Measurements from ENCODE around the gene SIGLEC7. TPM values are rescaled to one million over a fixed set of nuclear protein-coding genes. Genes with fewer than 3 reads are reported as not detected.
A peak's percentile ranks its signal among the peaks of the same experiment; 100 is the strongest.

The SIGLEC7 gene
- total RNA-seq, 2 experiments from 2014 or later, result not detected

DNA sequence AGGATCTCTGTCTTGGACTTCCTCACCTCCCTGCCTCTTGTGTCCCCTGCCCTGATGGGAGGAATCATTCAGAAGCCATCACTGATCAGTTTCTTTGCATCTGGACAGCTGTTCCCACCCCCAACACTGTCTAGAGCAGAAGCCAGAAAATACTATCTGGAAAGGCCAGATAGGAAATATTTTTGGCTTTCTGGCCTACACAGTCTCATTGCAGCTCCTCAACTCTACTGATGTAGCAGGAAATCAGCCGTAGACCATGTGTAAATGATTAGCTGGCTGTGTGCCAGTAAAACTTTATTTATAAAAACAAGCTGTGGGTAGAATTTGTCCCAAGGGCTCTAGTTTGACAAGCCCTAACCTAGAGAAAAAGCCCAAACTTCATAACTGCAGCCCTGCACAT lies 5.6 kb downstream of the SIGLEC7 start:
- Mint-ChIP-seq H3K36me3 (no peaks in the 10 kb centered on the region), H3K27me3 (peaks cover 39% of the 10 kb centered on the region), H3K27ac (no peak overlapping the region), H3K9me3 (ENCODE audit: low read depth) (no peaks in the 10 kb centered on the region), H3K4me1 (no peaks in the 10 kb centered on the region), H3K4me3 (no peak overlapping the region)
- DNase-seq (peak; percentile 5), ATAC-seq (no peak)
- CTCF ChIA-PET, result interaction anchor here (4.4 kb wide), 1 partner anchor 10 kb away, joined by 21 read pairs; no protein-coding TSS in a partner anchor

DNA sequence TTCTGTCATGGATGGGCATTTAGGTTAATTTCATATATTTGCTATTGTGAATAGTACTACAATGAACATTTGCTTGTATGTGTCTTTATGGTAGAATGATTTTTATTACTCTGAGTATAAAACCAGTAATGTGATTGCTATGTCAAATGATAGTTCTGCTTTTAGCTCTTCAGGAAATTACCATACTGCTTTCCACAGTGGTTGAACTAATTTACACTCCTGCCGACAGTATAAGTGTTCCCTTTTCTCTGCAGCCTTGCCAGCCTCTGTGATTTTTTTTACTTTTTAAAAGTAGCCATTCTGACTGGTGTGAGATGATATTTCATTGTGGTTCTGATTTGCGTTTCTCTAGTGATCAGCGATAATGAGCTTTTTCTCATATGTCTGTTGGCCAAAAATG lies 6.5 kb downstream of the SIGLEC7 start:
- no peak overlapping the region for H3K4me3 Mint-ChIP-seq
- no peaks in the 10 kb centered on the region for H3K36me3 Mint-ChIP-seq
- H3K27ac Mint-ChIP-seq, result no peak overlapping the region
- no peak for DNase-seq
- no peaks in the 10 kb centered on the region for H3K4me1 Mint-ChIP-seq
- CTCF ChIA-PET, result interaction anchor here (1.2 to 2.3 kb wide), 3 partner anchors 10 to 111 kb away, joined by 4 to 8 read pairs (median 7); no protein-coding TSS in a partner anchor
- no peaks in the 10 kb centered on the region for H3K9me3 Mint-ChIP-seq (ENCODE audit: low read depth)
- no peak for ATAC-seq
- peaks cover 48% of the 10 kb centered on the region for H3K27me3 Mint-ChIP-seq

DNA sequence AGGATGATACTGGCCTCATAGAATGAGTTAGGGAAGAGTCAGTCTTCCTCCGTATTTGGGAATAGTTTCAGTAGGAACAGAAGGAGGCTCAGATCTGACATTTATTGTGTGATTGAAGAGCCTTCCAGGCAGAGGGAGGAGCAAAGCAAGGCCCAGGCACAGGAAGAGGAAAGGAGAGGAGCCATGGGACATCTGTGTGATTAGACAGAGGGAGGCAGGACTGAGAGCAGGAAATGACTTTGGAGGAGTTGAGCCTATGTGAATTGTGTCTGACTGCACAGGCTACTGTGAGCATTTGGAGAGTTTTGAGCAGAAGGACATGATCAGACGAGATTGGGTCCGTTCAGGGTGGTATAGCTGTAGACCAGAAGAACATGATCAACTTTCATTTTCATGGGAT lies 8.5 kb downstream of the SIGLEC7 start:
- ATAC-seq (no peak), DNase-seq (peak; percentile 11)
- no peaks in the 10 kb centered on the region for H3K36me3 Mint-ChIP-seq
- H3K27ac Mint-ChIP-seq, result no peak overlapping the region
- H3K9me3 Mint-ChIP-seq (ENCODE audit: low read depth), result no peaks in the 10 kb centered on the region
- no peaks in the 10 kb centered on the region for H3K4me1 Mint-ChIP-seq
- peaks cover 57% of the 10 kb centered on the region for H3K27me3 Mint-ChIP-seq
- CTCF ChIA-PET, result interaction anchor here (2.3 kb wide), 2 partner anchors 8 to 109 kb away, joined by 7 to 8 read pairs; no protein-coding TSS in a partner anchor
- no peak overlapping the region for H3K4me3 Mint-ChIP-seq

DNA sequence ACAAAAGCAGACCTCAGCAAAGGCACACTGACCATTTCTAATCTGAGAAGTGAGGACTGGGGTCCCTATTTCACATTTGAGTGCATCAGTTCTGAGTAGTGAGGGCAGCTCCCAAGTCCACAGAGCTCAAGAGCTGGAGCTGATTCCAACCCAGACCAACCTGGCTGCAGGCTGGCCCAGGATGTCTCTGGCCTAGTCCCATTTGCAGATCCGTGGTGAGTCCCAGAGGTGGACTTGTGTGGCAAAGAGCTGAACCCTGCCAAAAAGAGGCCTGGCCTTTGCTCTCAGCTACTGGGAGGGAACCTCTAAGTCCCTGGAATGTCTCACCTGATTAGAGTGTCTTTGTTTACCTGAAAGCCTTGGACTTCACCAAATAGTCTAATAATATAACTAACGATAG lies 14.6 kb downstream of the SIGLEC7 start:
- H3K4me1 Mint-ChIP-seq, result peaks cover 29% of the 10 kb centered on the region
- H3K4me3 Mint-ChIP-seq, result no peak overlapping the region
- CTCF ChIA-PET, result interaction anchor here (0.9 to 9.9 kb wide), 13 partner anchors 11 to 500 kb away, joined by 3 to 204 read pairs (median 5); partner anchors contain the start of gene SIGLECL1
- H3K27me3 Mint-ChIP-seq, result peaks cover 55% of the 10 kb centered on the region
- H3K36me3 Mint-ChIP-seq, result no peaks in the 10 kb centered on the region
- ATAC-seq (no peak), DNase-seq (peak; percentile 25)
- no peaks in the 10 kb centered on the region for H3K9me3 Mint-ChIP-seq (ENCODE audit: low read depth)
- H3K27ac Mint-ChIP-seq, result no peak overlapping the region

DNA sequence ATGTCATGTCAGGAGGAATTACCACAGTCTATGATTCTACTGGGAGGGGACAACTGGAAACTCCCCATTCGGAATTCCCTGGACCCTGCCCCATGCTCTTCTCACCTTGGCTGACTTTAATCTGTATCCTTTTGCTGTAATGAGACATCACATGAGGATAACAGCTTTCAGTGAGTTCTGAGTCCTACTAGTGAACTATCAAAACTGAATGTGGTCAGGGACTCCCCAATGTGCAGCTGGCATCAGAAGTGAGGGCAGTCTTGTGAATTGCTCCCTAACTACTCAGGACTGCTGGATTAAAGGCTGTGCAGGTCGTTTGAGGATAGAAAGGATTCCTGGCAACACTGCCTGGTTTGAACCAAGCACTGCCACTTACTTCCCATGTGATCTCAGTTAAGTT lies 15.2 kb downstream of the SIGLEC7 start:
- H3K9me3 Mint-ChIP-seq (ENCODE audit: low read depth), result no peaks in the 10 kb centered on the region
- H3K27ac Mint-ChIP-seq, result no peak overlapping the region
- peaks cover 30% of the 10 kb centered on the region for H3K4me1 Mint-ChIP-seq

DNA sequence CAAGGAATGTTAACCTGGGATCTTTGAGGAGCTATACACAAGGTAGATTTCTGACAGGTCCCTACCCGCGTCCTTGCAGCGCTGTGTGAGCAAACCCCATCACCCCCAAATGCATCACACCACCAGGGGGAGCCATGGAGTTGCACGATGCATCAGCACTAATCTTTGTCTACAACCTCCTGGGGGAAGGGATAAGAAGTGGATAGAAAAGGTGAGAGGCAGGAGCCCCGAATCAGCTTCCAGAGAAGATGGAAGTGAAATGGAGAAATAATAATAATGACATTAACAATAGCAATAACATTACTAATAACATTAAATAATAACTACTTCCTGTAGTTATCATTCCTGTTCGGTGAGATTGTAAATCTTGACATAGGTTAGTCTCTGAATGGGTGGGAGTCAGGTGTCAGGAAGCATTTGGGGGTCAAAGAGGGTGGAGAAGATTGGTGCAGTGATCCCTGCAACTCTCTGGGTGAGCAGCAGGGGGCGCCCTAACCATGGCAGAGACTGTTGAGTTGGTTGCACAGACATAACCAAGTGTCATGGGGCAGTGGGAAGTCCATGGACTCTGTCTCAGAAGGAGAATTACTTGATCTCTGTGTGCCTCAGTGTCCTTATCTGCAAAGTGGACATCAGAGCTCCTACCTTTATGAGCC lies 16.5 kb downstream of the SIGLEC7 start:
- ATAC-seq (peak; percentile 87), DNase-seq (peak; percentile 89)
- Mint-ChIP-seq H3K27ac (peak overlapping the region; percentile 53), H3K27me3 (peaks cover 48% of the 10 kb centered on the region), H3K4me1 (peaks cover 40% of the 10 kb centered on the region), H3K9me3 (ENCODE audit: low read depth) (no peaks in the 10 kb centered on the region), H3K36me3 (no peaks in the 10 kb centered on the region), H3K4me3 (no peak overlapping the region)
- CTCF ChIA-PET, result interaction anchor here (0.5 to 9.9 kb wide), 31 partner anchors 9 to 316 kb away, joined by 3 to 204 read pairs (median 5); partner anchors contain the start of genes CTU1 and SIGLECL1

More for the DNA sequence above, 15.2 kb downstream of the SIGLEC7 start:
- no peaks in the 10 kb centered on the region for H3K36me3 Mint-ChIP-seq
- ATAC-seq, result no peak
- H3K27me3 Mint-ChIP-seq, result peaks cover 57% of the 10 kb centered on the region
- CTCF ChIA-PET, result interaction anchor here (0.9 to 9.9 kb wide), 11 partner anchors 11 to 182 kb away, joined by 3 to 204 read pairs (median 11); partner anchors contain the start of gene SIGLECL1
- peak; percentile 31 for DNase-seq
- no peak overlapping the region for H3K4me3 Mint-ChIP-seq

DNA sequence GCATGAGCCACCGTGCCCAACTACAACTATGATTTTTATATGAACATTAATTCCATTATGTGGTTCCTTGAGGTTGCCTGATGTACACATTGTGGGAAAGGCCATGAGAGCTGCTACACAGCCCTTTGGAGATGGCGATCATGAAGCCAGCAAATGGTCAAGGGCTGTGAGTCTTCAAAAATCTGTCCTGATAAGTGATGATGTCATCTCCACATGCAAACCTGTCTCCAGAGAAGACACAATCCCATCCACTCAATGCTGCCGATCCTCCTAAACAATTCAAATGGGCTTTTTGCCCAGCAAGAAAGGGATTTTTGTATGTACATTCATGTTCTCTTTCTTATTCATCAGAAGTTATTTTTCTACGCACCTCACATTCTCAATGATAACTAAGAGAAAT lies 17.6 kb downstream of the SIGLEC7 start:
- peaks cover 50% of the 10 kb centered on the region for H3K4me1 Mint-ChIP-seq
- no peak overlapping the region for H3K27ac Mint-ChIP-seq
- H3K36me3 Mint-ChIP-seq, result no peaks in the 10 kb centered on the region
- no peaks in the 10 kb centered on the region for H3K9me3 Mint-ChIP-seq (ENCODE audit: low read depth)
- H3K27me3 Mint-ChIP-seq, result peaks cover 48% of the 10 kb centered on the region
- DNase-seq (no peak), ATAC-seq (no peak)
- H3K4me3 Mint-ChIP-seq, result no peak overlapping the region
- CTCF ChIA-PET, result interaction anchor here (1.7 to 9.9 kb wide), 10 partner anchors 10 to 235 kb away, joined by 4 to 204 read pairs (median 13); no protein-coding TSS in a partner anchor

DNA sequence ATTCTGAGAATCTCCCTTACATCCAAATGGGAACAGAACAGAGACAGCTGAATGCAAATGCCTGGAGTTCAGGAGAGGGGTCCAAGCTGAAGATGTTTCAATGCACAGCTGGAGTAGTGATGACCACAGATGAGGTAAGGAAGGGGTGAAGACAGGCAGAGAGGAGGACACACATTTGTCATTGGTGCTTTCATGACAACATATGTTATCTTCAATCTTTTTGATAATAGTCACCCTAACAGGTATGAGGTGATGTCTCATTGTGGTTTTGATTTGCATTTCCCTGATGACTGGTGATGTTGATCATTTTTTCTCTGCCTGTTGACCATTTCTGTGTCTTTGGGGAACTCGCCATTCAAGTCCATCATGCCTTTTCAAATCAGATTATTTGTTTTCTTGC lies 19.2 kb downstream of the SIGLEC7 start:
- no peak for DNase-seq
- CTCF ChIA-PET, result interaction anchor here (1.2 to 9.9 kb wide), 3 partner anchors 9 to 98 kb away, joined by 4 to 204 read pairs (median 4); no protein-coding TSS in a partner anchor
- peaks cover 55% of the 10 kb centered on the region for H3K4me1 Mint-ChIP-seq
- H3K27me3 Mint-ChIP-seq, result peaks cover 46% of the 10 kb centered on the region
- H3K4me3 Mint-ChIP-seq, result no peak overlapping the region
- no peaks in the 10 kb centered on the region for H3K9me3 Mint-ChIP-seq (ENCODE audit: low read depth)
- H3K27ac Mint-ChIP-seq, result no peak overlapping the region
- H3K36me3 Mint-ChIP-seq, result no peaks in the 10 kb centered on the region
- ATAC-seq, result no peak

DNA sequence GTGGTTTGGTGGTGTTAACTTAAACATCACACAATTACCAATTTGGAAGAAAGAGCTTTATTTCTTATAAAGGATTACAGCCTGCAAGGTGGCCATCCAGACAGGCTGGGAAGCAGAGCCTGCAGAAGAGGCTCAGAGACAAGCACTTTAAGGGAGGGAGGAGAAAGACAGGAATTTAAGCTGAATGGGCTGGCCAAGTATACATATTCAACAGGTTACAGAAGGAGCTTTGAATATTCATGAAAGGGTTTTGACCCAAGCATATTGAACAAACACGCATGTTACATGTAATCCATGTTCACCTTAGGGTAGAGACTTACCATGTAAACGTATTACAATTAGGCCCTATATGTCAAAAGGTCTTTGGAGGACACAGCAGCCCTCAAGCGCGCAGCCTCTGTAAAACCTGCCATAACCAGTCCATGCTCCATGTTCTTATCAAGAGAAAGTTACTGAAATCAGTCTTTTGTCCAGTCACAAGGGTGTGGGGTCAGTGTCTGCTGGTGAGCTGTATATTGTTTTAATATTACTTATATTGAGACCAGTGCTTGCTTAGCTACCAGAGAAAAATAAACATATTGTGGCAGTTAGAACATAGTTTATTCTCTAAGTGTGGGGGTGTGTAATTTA lies 19.9 kb downstream of the SIGLEC7 start:
- Mint-ChIP-seq H3K9me3 (ENCODE audit: low read depth) (no peaks in the 10 kb centered on the region), H3K4me1 (peaks cover 62% of the 10 kb centered on the region), H3K36me3 (no peaks in the 10 kb centered on the region), H3K4me3 (no peak overlapping the region), H3K27me3 (peaks cover 46% of the 10 kb centered on the region), H3K27ac (no peak overlapping the region)
- CTCF ChIA-PET, result interaction anchor here (0.7 to 9.9 kb wide), 4 partner anchors 8 to 279 kb away, joined by 3 to 204 read pairs (median 4); no protein-coding TSS in a partner anchor
- no peak for ATAC-seq
- DNase-seq, result no peak

DNA sequence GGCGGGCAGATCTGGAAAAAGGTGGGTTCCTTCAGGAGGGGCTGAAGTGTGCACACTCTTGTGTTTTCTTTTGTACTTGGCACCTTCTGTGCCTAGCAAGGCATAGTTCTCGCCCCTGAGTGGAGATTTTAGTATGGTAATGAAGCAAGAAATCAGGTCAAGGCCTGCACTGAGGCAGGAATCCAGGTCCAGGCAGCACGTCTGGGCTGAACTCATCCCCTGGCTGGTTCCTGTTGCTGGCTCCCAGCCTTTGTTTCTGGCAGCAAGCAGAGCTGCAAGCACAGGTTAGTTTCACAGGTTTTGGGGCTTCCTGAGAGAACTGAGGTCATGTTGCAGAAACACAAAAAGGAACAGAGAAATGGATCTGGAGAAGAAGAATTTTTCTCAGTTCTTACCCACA lies 21.2 kb downstream of the SIGLEC7 start:
- no peak overlapping the region for H3K4me3 Mint-ChIP-seq
- CTCF ChIA-PET, result interaction anchor here (1.4 to 9.9 kb wide), 2 partner anchors 15 to 96 kb away, joined by 4 to 204 read pairs; no protein-coding TSS in a partner anchor
- no peak overlapping the region for H3K27ac Mint-ChIP-seq
- H3K36me3 Mint-ChIP-seq, result no peaks in the 10 kb centered on the region
- DNase-seq, result no peak
- no peak for ATAC-seq
- peaks cover 70% of the 10 kb centered on the region for H3K4me1 Mint-ChIP-seq
- peaks cover 42% of the 10 kb centered on the region for H3K27me3 Mint-ChIP-seq
- H3K9me3 Mint-ChIP-seq (ENCODE audit: low read depth), result no peaks in the 10 kb centered on the region

DNA sequence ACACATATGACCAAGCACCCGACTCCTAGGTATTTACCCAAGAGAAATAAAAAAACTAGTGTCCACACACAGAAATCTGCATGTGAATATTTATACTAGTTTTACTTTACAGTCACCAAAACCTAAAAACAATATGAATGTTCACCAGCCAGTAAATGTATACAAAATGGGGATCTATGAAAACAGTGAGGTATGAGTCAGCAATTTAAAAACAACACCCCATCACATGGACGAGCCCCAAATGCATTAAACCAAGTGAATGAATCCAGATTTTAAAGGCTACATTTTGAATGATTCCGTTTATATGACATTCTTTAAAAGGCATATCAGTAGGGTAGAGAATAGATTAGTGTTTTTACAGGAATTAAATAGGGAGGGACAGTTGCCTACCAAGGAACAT lies 22.1 kb downstream of the SIGLEC7 start:
- H3K27me3 Mint-ChIP-seq, result peaks cover 38% of the 10 kb centered on the region
- no peak overlapping the region for H3K4me3 Mint-ChIP-seq
- no peaks in the 10 kb centered on the region for H3K9me3 Mint-ChIP-seq (ENCODE audit: low read depth)
- no peak for ATAC-seq
- H3K36me3 Mint-ChIP-seq, result no peaks in the 10 kb centered on the region
- peaks cover 71% of the 10 kb centered on the region for H3K4me1 Mint-ChIP-seq
- no peak overlapping the region for H3K27ac Mint-ChIP-seq
- CTCF ChIA-PET, result interaction anchor here (1.1 kb wide), 1 partner anchor 94 kb away, joined by 4 read pairs; no protein-coding TSS in a partner anchor
- no peak for DNase-seq

DNA sequence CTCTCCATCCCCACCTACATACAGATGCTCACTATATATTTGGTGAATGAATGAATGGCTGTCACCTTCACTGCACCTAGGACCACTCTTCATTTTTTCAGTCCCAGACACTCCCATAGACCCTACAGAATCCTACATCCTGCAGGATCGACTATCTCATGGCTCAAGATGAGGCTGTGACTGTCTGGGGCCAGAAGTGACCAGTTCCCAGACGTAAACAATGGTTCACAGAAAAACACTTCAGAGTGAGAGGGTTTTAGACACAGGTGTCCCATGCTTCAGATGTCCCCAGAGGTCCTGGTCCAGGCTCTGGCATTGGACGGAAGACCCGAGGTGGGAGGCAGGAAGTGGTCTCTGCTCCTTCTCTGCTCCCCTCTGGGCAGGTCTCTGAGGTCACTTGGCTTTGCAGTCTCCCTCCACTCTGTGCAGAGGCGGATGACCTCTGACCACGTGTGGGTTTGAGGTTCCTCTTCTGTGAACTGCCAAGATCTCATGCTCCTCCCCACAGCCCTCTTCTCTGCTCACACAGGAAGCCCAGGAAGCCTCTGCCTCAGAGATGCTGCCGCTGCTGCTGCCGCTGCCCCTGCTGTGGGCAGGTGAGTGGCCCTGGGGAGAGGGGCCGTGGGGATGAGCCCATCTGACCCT lies 24.9 kb downstream of the SIGLEC7 start:
- ATAC-seq (peak; percentile 93), DNase-seq (peak; percentile 91)
- Mint-ChIP-seq H3K36me3 (no peaks in the 10 kb centered on the region), H3K27me3 (peaks cover 40% of the 10 kb centered on the region), H3K4me3 (peak overlapping the region; percentile 84), H3K27ac (peak overlapping the region; percentile 81), H3K9me3 (ENCODE audit: low read depth) (no peaks in the 10 kb centered on the region), H3K4me1 (peaks cover 62% of the 10 kb centered on the region)
- CTCF ChIA-PET, result no interaction called here
